ENCODE data around the gene AIFM3.

AIFM3 gene

GRCh38 chr22:20960609-20961008 is 6.4 kb upstream of the AIFM3 start:
- H3K9ac ChIP-seq (ENCODE audit: low read length), result no peak overlapping the region
- H3K79me2 ChIP-seq (ENCODE audit: low read length), result no peaks in the 10 kb centered on the region
- TF ChIP-seq EZH2phosphoT487 (IDR thresholded peaks at IDR 0.05; ENCODE audit: low read length) (no peak), CTCF (IDR thresholded peaks at IDR 0.05; ENCODE audit: low read length) (no peak), EZH2 (optimal IDR thresholded peaks at IDR 0.05; ENCODE audit: low read depth, low read length) (no peak)
- H3K9me3 ChIP-seq (replicated peaks; ENCODE audit: insufficient read depth, low read length), result no peaks in the 10 kb centered on the region
- no peaks in the 10 kb centered on the region for H3K36me3 ChIP-seq (replicated peaks; ENCODE audit: insufficient read depth, low read length)
- no peaks in the 10 kb centered on the region for H4K20me1 ChIP-seq (ENCODE audit: insufficient read depth, low read length)
- no peak for DNase-seq
- no peaks in the 10 kb centered on the region; the same call in 1 of the 2 replicates for H3F3A ChIP-seq (ENCODE audit: insufficient read depth, low read length)
- H3K9me2 ChIP-seq (replicated peaks; ENCODE audit: insufficient read depth, low read length), result no peaks in the 10 kb centered on the region
- no peak overlapping the region for H2AFZ ChIP-seq (ENCODE audit: low read length)
- H3K27me3 ChIP-seq (replicated peaks; ENCODE audit: insufficient read depth, low read length), result peaks cover 7% of the 10 kb centered on the region; the same call in 1 of the 2 replicates
- no peak overlapping the region for H3K4me3 ChIP-seq (ENCODE audit: low read length)
- H3K4me2 ChIP-seq (ENCODE audit: low read depth, low read length), result no peak overlapping the region
- peaks cover 5% of the 10 kb centered on the region for H3K4me1 ChIP-seq (ENCODE audit: low read length)
- H3K27ac ChIP-seq (ENCODE audit: low read length), result no peak overlapping the region

- no peak for TF ChIP-seq EZH2 (optimal IDR thresholded peaks at IDR 0.05; ENCODE audit: low read depth, low read length)
- no peak for TF ChIP-seq EZH2phosphoT487 (IDR thresholded peaks at IDR 0.05; ENCODE audit: low read length)
- TF ChIP-seq CTCF (IDR thresholded peaks at IDR 0.05; ENCODE audit: low read length), result no peak
- H2AFZ ChIP-seq (ENCODE audit: low read length), result no peak overlapping the region
- H3K9me2 ChIP-seq (replicated peaks; ENCODE audit: insufficient read depth, low read length), result no peaks in the 10 kb centered on the region
- no peak overlapping the region for H3K27ac ChIP-seq (ENCODE audit: low read length)
- H4K20me1 ChIP-seq (ENCODE audit: insufficient read depth, low read length), result no peaks in the 10 kb centered on the region
- peaks cover 7% of the 10 kb centered on the region; the same call in 1 of the 2 replicates for H3K27me3 ChIP-seq (replicated peaks; ENCODE audit: insufficient read depth, low read length)
- H3K36me3 ChIP-seq (replicated peaks; ENCODE audit: insufficient read depth, low read length), result no peaks in the 10 kb centered on the region
- H3K4me1 ChIP-seq (ENCODE audit: low read length), result peaks cover 10% of the 10 kb centered on the region
- no peaks in the 10 kb centered on the region for H3K79me2 ChIP-seq (ENCODE audit: low read length)
- no peak for DNase-seq
- no peaks in the 10 kb centered on the region for H3F3A ChIP-seq (ENCODE audit: insufficient read depth, low read length)
- H3K4me3 ChIP-seq (ENCODE audit: low read length), result no peak overlapping the region
- H3K9me3 ChIP-seq (replicated peaks; ENCODE audit: insufficient read depth, low read length), result no peaks in the 10 kb centered on the region
- no peak overlapping the region for H3K4me2 ChIP-seq (ENCODE audit: low read depth, low read length)
- no peak overlapping the region for H3K9ac ChIP-seq (ENCODE audit: low read length)
Observed at GRCh38 chr22:20962491-20962945, 4.5 kb upstream of the AIFM3 start.

DNA sequence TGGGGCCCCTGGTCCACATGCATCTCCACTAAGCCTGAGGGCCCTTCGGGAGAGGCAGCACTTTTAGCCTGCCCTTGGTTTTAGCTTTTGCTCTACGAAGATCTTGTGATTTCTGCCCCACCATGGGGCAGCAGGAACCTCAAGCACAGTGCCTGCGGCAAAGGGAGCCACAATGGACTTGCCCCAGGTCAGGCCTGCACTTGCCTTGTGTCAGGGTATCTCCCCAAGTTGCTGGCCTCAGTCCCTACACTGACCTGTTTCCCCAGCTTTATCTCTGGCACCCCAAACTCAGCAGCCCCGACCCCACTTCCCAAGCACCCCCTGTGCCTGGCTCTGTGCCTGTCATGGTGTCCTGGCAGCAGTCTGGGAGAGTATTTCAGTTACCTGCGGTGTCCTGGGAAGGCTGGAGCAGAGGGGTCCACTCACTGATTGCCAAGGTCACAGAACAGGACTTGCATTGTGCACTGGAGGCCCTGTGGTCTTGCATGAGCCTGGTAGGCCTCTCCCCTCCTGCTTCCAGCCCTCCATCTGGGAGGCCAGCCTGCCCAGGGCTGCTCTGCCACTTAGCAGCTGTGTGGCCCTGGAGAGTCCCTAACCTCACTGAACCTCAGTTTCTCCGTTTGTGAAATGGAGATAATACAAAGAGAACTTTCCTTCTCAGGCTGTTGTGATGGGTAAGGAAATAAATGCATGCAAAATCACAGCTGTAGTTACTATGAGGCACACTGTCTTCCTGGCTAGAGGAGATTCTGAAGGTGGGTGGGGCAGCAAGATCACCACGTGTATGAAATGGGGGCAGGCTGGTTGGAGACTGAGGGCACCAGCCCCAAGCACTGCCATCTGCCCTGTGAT is 3.6 kb upstream of the AIFM3 start:
- no peak overlapping the region for H3K9ac ChIP-seq (ENCODE audit: low read length)
- H3F3A ChIP-seq (ENCODE audit: insufficient read depth, low read length), result no peaks in the 10 kb centered on the region
- no peaks in the 10 kb centered on the region for H3K9me3 ChIP-seq (replicated peaks; ENCODE audit: insufficient read depth, low read length)
- no peak overlapping the region for H3K4me2 ChIP-seq (ENCODE audit: low read depth, low read length)
- H3K27ac ChIP-seq (ENCODE audit: low read length), result no peak overlapping the region
- no peak for DNase-seq
- no peaks in the 10 kb centered on the region for H3K36me3 ChIP-seq (replicated peaks; ENCODE audit: insufficient read depth, low read length)
- H3K9me2 ChIP-seq (replicated peaks; ENCODE audit: insufficient read depth, low read length), result no peaks in the 10 kb centered on the region
- H3K4me3 ChIP-seq (ENCODE audit: low read length), result no peak overlapping the region
- H2AFZ ChIP-seq (ENCODE audit: low read length), result no peak overlapping the region
- no peaks in the 10 kb centered on the region for H4K20me1 ChIP-seq (ENCODE audit: insufficient read depth, low read length)
- peaks cover 10% of the 10 kb centered on the region for H3K4me1 ChIP-seq (ENCODE audit: low read length)
- peaks cover 7% of the 10 kb centered on the region; the same call in 1 of the 2 replicates for H3K27me3 ChIP-seq (replicated peaks; ENCODE audit: insufficient read depth, low read length)
- H3K79me2 ChIP-seq (ENCODE audit: low read length), result no peaks in the 10 kb centered on the region
- TF ChIP-seq EZH2phosphoT487 (IDR thresholded peaks at IDR 0.05; ENCODE audit: low read length) (no peak), EZH2 (optimal IDR thresholded peaks at IDR 0.05; ENCODE audit: low read depth, low read length) (no peak), CTCF (IDR thresholded peaks at IDR 0.05; ENCODE audit: low read length) (no peak)

Measured in MM.1S (cell line).